Fibroblast of skin of abdomen (primary cell): ENCODE measurements around the gene GCNT1. TPM values are rescaled to one million over a fixed set of nuclear protein-coding genes. Genes with fewer than 3 reads are reported as not detected.
"Not testable (repeated sequence)": the region's sequence is repeated elsewhere in the genome, so short reads cannot be mapped to it uniquely, and the experiment has no call there.

Source experiments
- DNase-seq: peaks from one replicate; pipeline ENCODE4 v3.0.0-alpha.2; 2013
- polyA plus RNA-seq, 2 experiments: library from polyadenylated mRNA; unstranded; fragments of 120-200 nt; gene quantifications; one replicate each; pipeline ENCODE4 v1.2.1, GENCODE V29; 2013; ENCODE audit not compliant: insufficient read length in 2 of 2

GCNT1 gene
- polyA plus RNA-seq (2013, experiment 1 of 2; ENCODE audit: insufficient read length) = 8.0 TPM
- polyA plus RNA-seq (2013, experiment 2 of 2; ENCODE audit: insufficient read length) = 6.9 TPM

GRCh38 chr9:76458903-76459693, at the start of gene GCNT1:
Gene GCNT1 (plus strand): TSS chr9:76459182. CDS start chr9:76502382, 43,200 bp downstream.
- DNase-seq = peak; percentile 76

DNA sequence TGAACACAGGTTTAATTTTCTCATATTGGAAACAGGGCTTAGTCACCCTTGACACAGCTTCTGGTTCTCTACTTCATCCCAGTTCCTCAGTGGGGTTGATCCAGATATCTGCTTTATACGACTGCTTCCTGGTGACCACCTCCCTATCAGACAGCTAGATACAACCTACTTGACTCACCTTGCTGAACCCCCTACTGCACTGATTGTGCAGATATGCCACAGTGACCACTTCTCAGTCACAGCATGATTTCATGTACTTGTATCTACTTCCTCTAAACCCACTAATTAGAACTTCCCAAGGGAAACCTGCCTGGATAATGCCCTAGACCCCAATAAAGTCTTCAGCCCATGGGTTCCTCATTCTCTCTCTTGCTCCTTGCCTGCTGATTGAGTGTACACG, 46.3 kb upstream of the GCNT1 start:
- DNase-seq = no peak

DNA sequence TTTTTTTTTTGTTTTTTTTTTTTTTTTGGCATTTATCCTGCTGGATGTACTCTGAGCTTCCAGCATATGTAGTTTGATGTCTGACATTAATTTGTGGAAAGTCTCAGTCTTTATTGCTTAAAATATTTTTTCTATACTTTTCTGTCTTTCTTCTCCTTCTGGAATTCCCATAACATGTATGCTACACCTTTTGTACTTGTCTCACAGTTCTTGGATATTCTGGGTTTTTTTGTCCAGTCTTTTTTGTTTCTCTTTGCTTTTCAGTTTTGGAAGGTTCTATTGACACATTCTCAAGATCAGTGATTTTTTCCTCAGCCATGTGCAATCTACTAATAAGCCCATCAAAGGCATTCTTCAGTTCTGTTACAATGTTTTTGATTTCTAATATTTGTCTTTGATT, 45.3 kb upstream of the GCNT1 start:
- no peak for DNase-seq

DNA sequence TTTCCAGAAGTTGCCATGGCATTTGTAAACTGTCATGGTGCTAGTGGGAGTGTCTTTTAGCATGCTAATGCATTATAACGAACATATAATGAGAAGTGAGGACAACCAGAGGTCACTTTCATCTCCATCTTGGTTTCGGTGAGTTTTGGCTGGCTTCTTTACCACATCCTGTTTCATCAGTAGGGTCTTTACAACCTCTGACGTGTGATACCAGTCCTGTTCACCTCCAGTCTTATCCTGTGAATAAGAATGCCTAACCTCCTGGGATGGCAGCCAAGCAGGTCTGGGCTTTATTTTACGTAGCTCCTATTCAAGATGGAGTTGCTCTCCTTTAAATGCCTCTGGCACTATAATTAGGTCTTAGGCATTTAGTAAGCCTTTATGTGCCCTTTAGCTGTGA, 44.3 kb upstream of the GCNT1 start:
- no peak for DNase-seq

- DNase-seq = no peak
These were observed 43.8 kb upstream of the GCNT1 start for GRCh38 chr9:76415154-76415553.

- no peak for DNase-seq
These were observed 43.3 kb upstream of the GCNT1 start for GRCh38 chr9:76415731-76416130.

- DNase-seq = no peak
These were observed 41.6 kb upstream of the GCNT1 start for GRCh38 chr9:76417394-76417793.

DNA sequence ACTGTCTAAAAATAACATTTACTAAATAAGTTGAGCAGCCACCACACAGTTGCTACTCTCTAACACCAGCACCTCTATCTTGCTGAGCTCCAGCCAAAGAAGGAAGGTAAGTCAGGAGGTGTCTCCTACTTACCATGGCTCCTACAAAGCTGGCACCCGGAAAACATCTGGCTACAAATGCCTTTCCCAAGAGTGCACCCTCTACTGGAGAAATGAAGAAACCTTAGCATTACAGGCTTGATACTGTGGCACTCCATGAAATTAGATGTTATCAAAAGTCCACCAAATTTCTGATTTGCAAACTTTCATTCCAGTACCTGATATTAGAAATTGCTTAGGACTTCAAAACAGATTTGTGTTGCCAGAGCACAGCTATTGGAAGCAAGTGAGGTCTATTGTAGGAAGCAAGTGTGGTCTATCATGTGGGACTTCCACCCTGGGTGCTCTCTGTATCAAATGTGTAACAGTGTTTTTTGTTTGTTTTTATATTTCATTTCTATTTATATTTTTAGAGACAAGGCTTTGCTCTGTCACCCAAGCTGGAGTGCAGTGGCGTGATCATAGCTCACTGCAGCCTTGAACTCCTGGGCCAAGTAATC, 39.1 kb upstream of the GCNT1 start:
- DNase-seq = no peak

- DNase-seq = no peak
These were observed 35.5 kb upstream of the GCNT1 start for GRCh38 chr9:76423216-76424177.

DNA sequence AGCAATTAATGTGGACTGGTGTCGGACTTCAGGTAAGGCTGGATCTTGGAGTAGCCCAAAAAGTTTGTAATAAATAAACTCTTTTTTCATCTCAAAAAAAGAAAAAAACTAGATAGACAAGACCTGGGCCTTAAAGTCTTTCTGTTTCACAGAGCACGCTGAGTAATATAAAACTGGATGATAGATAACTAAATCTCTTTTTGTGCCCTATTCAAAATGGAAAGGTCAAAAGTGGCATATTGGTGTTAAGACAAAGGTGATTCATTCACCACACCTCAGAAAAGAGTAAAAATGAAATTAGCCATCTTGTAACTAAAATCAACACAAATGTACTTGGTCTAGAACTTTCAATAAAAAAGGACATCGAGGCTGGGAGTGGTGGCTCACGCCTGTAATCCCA, 34.5 kb upstream of the GCNT1 start:
- no peak for DNase-seq

- DNase-seq = no peak
These were observed 33.1 kb upstream of the GCNT1 start for GRCh38 chr9:76425677-76426453.

DNA sequence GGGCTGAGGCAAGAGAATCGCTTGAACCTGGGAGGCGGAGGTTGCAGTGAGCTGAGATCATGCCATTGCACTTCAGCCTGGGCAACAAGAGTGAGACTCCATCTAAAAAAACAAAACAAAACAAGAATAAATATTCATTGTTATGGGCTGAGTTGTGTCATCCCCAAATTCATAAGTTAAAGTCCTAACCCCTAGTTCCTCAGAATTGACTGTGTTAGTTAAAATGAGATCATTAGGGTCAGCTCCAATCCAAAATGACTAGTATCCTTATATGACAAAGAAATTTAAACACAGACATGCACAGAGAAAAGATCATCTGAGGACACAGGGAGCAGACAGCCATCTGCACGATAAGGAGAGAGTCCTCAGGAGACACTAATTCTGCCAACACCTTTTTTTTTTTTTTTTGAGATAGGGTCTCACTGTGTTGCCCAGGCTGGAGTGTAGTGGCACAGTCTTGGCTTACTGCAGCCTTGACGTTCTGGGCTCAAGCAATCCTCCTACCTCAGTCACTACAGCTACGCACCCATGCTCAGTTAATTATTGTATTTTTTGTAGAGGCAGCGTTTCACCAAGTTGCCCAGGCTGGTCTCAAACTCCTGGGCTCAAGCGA, 32.1 kb upstream of the GCNT1 start:
- DNase-seq = no peak

GRCh38 chr9:76431601-76432000, 27.4 kb upstream of the GCNT1 start:
- DNase-seq = no peak

GRCh38 chr9:76433406-76433805, 25.6 kb upstream of the GCNT1 start:
- DNase-seq = no peak

DNA sequence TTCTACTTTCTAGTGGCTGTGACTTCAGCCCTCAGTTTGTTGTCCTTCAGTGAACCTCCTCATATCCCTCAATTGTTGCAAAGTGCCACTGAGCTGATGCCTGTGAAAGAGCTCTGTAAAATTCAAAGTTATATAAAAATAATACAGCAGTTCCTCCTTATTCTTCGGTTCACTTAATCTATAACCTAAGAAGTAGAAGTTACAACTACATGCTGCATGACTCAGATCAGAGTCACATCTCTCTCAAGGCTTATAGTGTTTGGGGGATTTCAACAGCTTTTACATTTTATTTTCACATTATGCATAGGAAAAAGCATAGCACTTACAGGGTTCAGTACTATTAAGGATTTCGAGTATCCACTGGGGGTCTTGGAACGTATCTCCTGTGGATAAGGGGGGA, 25.1 kb upstream of the GCNT1 start:
- peak; percentile 55 for DNase-seq

DNA sequence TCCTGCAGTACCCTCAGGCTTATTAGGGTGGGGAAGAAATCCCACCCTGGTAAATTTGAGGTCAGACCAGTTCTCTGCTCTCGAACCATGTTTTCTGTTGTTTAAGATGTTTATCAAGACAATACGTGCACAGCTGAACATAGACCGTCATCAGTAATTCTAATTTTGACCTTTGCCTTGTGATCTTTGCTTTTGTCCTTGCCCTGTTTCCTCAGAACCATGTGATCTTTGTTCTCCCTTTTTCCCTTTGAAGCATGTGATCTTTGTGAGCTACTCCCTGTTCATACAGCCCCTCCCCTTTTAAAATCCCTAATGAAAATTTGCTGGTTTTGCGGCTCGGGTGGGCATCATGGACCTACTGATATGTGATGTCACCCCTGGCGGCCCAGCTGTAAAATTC, 24.1 kb upstream of the GCNT1 start:
- not testable (repeated sequence) for DNase-seq

DNA sequence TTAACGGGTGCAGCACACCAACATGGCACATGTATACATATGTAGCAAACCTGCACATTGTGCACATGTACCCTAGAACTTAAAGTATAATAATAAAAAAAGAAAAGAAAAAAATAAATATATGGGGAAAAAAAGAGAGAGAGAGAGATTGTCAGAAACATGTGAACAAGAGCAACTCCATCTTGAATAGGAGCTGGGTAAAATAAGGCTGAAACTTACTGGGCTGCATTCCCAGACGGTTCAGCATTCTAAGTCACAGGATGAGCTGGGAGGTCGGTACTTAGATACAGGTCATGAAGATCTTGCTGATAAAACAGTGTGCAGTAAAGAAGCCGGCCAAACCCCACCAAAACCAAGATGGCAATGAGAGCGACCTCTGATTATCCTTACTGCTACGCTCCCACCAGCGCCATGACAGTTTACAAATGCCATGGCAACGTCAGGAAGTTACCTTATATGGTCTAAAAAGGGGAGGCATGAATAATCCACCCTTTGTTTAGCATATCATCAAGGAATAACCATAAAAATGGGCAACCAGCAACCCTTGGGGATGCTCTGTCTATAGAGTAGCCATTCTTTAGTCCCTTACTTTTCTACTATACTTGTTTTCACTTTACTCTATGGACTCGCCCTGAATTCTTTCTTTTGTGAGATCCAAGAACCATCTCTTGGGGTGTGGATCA, 21.8 kb upstream of the GCNT1 start:
- DNase-seq = not testable (repeated sequence)

DNA sequence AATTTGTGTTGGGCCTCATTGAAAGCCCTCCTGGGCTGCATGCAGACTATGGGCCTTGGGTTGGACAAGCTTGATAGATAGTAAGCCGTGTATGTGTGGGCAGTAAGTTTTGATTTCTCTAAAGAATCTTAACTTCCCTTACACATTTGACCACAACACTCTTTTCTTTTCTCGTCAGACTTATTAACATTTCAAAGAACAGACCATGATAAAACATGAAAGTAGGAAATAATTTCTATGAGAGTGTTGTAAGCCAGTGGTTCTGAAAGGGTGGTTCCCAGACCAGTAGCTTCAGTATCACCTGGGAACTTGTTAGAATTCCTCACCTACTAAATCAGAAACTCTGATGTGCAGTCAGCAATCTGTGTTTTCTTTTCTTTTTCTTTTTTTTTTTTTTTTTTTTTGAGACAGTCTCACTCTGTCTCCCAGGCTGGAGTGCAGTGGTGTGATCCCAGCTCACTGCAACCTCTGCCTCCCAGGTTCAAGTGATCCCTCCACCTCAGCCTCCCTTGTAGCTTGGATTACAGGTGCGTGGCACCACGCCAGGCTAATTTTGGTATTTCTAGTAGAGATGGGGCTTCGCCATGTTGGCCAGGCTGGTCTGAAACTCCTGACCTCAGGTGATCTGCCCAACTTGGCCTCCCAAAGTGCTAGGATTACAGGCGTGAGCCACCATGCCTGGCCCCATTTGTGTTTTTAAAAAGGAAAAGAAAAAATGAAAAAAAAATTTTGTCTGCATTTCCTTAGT, 20.0 kb upstream of the GCNT1 start:
- no peak for DNase-seq

- DNase-seq = no peak
These were observed 17.2 kb upstream of the GCNT1 start for GRCh38 chr9:76441551-76442322.

DNA sequence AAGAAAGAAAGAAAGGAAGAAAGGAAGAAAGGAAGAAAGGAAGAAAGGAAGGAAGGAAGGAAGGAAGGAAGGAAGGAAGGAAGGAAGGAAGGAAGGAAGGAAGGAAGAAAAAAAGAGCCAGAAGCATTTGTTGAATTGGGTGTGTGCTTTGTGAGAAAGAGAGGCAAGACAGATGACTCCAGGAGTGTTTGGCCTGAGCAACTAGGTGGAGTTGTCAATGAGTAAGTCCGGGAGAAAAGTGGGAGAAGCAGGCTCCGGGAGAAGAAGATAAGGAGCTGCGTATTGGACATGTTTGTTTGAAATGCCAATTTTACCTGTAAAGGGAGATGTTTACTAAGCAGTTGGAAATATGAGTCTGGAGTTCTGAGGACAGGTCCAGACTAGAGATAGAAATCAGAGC, 15.1 kb upstream of the GCNT1 start:
- no peak for DNase-seq
